ENCODE data around the gene FREM2.

- TF ChIP-seq EP300 (IDR thresholded peaks at IDR 0.05) (no peak), CTCF (IDR thresholded peaks at IDR 0.05) (no peak)
These were observed 221.7 kb downstream of the FREM2 start for GRCh38 chr13:38908574-38908973.

Measured in suprapubic skin (tissue), 3 donors.